ENCODE measurements around the gene MB.

DNA sequence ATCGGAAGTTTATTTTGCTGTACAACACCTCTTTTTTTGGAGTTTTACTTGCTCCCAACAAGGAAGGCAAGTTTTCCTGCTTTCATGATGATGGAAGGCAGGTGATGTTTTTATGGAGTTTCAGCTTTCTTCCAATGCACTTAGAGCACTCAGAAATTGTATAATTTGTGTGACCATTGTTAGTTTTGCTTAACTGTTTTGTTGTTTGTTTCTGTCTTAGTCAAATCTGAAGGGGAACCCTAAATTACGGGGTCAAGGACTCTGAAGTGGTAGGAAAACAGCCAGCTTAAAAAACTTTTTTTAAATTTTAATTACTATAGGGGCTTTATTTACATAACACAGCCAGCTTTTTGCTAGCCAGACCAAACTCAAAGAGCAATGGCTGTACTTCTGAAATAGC lies 45.8 kb upstream of the MB start:
- TF ChIP-seq CTCF (IDR thresholded peaks at IDR 0.05) (no peak), POLR2A (IDR thresholded peaks at IDR 0.05) (no peak)
